Activated B cell treated with CpG ODN at 0.5 μM for 24 hours (primary cell): ENCODE data around the gene ZNF787. TPM values are rescaled to one million over a fixed set of nuclear protein-coding genes. Genes with fewer than 3 reads are reported as not detected.

ENCODE experiments used
- ATAC-seq: fragments of 200-7000 bp; cut with Tn5 transposase; one replicate; pipeline ENCODE4 v1.10.0; 2021; ENCODE audit warnings: low read depth, mild to moderate bottlenecking, moderate library complexity
- CTCF ChIA-PET: fragments of 350-600 bp; sonication (Branson Sonifier 250); formaldehyde crosslinking; loops from one replicate; lab custom pipeline; 2021; ENCODE audit warnings: antibody characterized with exemption; lab: Charles Lee
- POLR2A ChIA-PET: fragments of 350-600 bp; sonication (Branson Sonifier 250); formaldehyde crosslinking; loops from one replicate; lab custom pipeline; 2021; ENCODE audit warnings: antibody characterized with exemption; lab: Charles Lee
- DNase-seq: peaks from one replicate; pipeline ENCODE4 v3.0.0; 2022
- H3K27ac Mint-ChIP-seq: one replicate; pipeline ENCODE4 v1.8.0; 2020; ENCODE audit warnings: mixed read lengths
- H3K27me3 Mint-ChIP-seq: one replicate; pipeline ENCODE4 v1.8.0; 2021; ENCODE audit warnings: mixed read lengths
- H3K36me3 Mint-ChIP-seq: one replicate; pipeline ENCODE4 v1.8.0; 2021; ENCODE audit warnings: low read depth, mixed read lengths
- H3K4me1 Mint-ChIP-seq: one replicate; pipeline ENCODE4 v1.8.0; 2021; ENCODE audit warnings: mixed read lengths
- H3K4me3 Mint-ChIP-seq: one replicate; pipeline ENCODE4 v1.8.0; 2020; ENCODE audit warnings: mild to moderate bottlenecking, mixed read lengths
- H3K9me3 Mint-ChIP-seq: one replicate; pipeline ENCODE4 v1.8.0; 2020; ENCODE audit warnings: mixed read lengths
- intact Hi-C: fragments of 100-400 bp; cut with micrococcal nuclease; formaldehyde crosslinking; loops from one replicate; pipeline ENCODE4 v1.15.1; 2024
- total RNA-seq: library from RNA; stranded (reverse); gene quantifications from 2 replicates; pipeline ENCODE4 v1.2.3, GENCODE V29; 2022
- TF ChIP-seq, protein P1 (sequence below): fragments of 200-600 bp; IDR thresholded peaks from one replicate; pipeline ENCODE4 v1.8.0; 2022; ENCODE audit warnings: antibody characterized with exemption, mild to moderate bottlenecking

Gene ZNF787
- total RNA-seq, 1 donor from 2014 or later, result 42.3 TPM

- DNase-seq (no peak), ATAC-seq (no peak)
- TF ChIP-seq, protein P1, sequence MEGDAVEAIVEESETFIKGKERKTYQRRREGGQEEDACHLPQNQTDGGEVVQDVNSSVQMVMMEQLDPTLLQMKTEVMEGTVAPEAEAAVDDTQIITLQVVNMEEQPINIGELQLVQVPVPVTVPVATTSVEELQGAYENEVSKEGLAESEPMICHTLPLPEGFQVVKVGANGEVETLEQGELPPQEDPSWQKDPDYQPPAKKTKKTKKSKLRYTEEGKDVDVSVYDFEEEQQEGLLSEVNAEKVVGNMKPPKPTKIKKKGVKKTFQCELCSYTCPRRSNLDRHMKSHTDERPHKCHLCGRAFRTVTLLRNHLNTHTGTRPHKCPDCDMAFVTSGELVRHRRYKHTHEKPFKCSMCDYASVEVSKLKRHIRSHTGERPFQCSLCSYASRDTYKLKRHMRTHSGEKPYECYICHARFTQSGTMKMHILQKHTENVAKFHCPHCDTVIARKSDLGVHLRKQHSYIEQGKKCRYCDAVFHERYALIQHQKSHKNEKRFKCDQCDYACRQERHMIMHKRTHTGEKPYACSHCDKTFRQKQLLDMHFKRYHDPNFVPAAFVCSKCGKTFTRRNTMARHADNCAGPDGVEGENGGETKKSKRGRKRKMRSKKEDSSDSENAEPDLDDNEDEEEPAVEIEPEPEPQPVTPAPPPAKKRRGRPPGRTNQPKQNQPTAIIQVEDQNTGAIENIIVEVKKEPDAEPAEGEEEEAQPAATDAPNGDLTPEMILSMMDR, result no peak
- intact Hi-C loops, result no loop called here
- Mint-ChIP-seq H3K36me3 (peaks cover 57% of the 10 kb centered on the region), H3K4me1 (no peaks in the 10 kb centered on the region), H3K9me3 (no peaks in the 10 kb centered on the region), H3K27ac (no peak overlapping the region), H3K27me3 (no peaks in the 10 kb centered on the region), H3K4me3 (no peak overlapping the region)
- ChIA-PET CTCF (no interaction called here), POLR2A (no interaction called here)
Observed at GRCh38 chr19:56096665-56097064, 24.4 kb downstream of the ZNF787 start.

GRCh38 chr19:56094449-56094848 lies 26.6 kb downstream of the ZNF787 start:
- Mint-ChIP-seq H3K36me3 (peaks cover 63% of the 10 kb centered on the region), H3K4me3 (no peak overlapping the region), H3K27me3 (no peaks in the 10 kb centered on the region), H3K27ac (no peak overlapping the region), H3K4me1 (peaks cover 1% of the 10 kb centered on the region), H3K9me3 (no peaks in the 10 kb centered on the region)
- DNase-seq (no peak), ATAC-seq (no peak)
- ChIA-PET POLR2A (no interaction called here), CTCF (no interaction called here)
- TF ChIP-seq, protein P1, result no peak
- intact Hi-C loops, result no loop called here

GRCh38 chr19:56092685-56093631 lies 28.1 kb downstream of the ZNF787 start:
- intact Hi-C loops, result no loop called here
- POLR2A ChIA-PET, result no interaction called here
- Mint-ChIP-seq H3K9me3 (no peaks in the 10 kb centered on the region), H3K4me3 (no peak overlapping the region), H3K27ac (no peak overlapping the region), H3K36me3 (peaks cover 66% of the 10 kb centered on the region), H3K27me3 (no peaks in the 10 kb centered on the region), H3K4me1 (peaks cover 1% of the 10 kb centered on the region)
- CTCF ChIA-PET, result no interaction called here
- DNase-seq (no peak), ATAC-seq (no peak)
- TF ChIP-seq, protein P1, result no peak

DNA sequence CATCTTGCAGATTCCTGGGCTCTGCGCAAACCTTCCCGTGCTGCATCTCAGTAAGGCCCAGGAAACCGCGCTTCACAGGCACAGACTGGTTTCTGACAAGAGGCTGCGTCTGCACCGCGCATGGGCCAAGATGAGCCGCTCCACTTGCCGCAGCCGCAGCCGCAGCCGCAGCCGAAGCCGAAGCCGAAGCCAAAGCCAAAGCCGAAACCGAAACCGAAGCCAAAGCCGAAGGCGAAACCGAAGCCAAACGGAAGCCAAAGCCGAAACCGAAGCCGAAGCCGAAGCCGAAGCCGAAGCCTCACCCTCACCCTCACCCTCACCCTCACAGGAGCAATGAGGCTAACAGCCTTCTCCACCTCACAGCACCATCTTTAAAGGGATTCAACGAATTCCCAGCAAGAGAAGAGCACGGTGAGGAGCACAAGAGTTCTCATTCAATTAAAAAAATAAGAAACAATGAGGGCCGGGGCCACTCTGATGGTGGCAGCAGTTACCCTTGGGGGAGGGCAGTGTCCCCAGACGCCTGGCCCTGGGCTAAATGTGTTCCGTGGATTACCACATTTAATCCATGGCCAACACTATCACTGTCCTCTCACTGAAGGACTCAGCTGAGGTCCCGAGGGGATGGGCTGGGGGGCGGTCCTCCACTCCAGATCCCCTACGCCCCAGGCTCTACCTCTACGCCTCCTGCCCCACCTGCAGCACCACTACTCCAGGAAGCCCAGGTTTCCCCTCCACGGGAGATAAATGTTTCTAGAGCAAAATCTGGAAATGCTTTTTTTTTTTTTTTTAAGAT lies 29.1 kb downstream of the ZNF787 start:
- TF ChIP-seq, protein P1, result no peak
- Mint-ChIP-seq H3K4me3 (no peak overlapping the region), H3K27me3 (no peaks in the 10 kb centered on the region), H3K4me1 (peaks cover 1% of the 10 kb centered on the region), H3K27ac (no peak overlapping the region), H3K36me3 (peaks cover 64% of the 10 kb centered on the region), H3K9me3 (no peaks in the 10 kb centered on the region)
- intact Hi-C loops, result no loop called here
- DNase-seq, result no peak
- ATAC-seq, result no peak
- CTCF ChIA-PET, result interaction anchor here (0.6 kb wide), 1 partner anchor 58 kb away, joined by 3 read pairs; no protein-coding TSS in a partner anchor
- POLR2A ChIA-PET, result no interaction called here

GRCh38 chr19:56091066-56091490 lies 30.0 kb downstream of the ZNF787 start:
- peaks cover 61% of the 10 kb centered on the region for H3K36me3 Mint-ChIP-seq
- no peaks in the 10 kb centered on the region for H3K27me3 Mint-ChIP-seq
- H3K4me1 Mint-ChIP-seq, result peaks cover 1% of the 10 kb centered on the region
- TF ChIP-seq, protein P1, result no peak
- CTCF ChIA-PET, result no interaction called here
- H3K4me3 Mint-ChIP-seq, result no peak overlapping the region
- intact Hi-C loops, result no loop called here
- H3K9me3 Mint-ChIP-seq, result no peaks in the 10 kb centered on the region
- POLR2A ChIA-PET, result interaction anchor here (0.6 to 0.7 kb wide), 2 partner anchors 10 to 1746 kb away, joined by 3 to 5 read pairs; no protein-coding TSS in a partner anchor
- H3K27ac Mint-ChIP-seq, result no peak overlapping the region
- ATAC-seq (no peak), DNase-seq (no peak)
